PC-3 (cell line): ENCODE results near the gene FBXL16.

Experiments used
- CTCF ChIP-seq: fragments of 300-600 bp; sonication (generic); conservative IDR thresholded peaks from 2 replicates; pipeline ENCODE4 v1.5.1; 2017; ENCODE audit warnings: antibody characterized with exemption, low read depth, mild to moderate bottlenecking, low read length
- EZH2 ChIP-seq: fragments of 300-600 bp; sonication (generic); IDR thresholded peaks from one replicate; pipeline ENCODE4 v1.6.1; 2017; ENCODE audit warnings: antibody characterized with exemption, mild to moderate bottlenecking, low read length; ENCODE audit not compliant: unreplicated experiment
- EZH2phosphoT487 ChIP-seq: fragments of 300-600 bp; sonication (generic); IDR thresholded peaks from 2 replicates; pipeline ENCODE4 v1.6.1; 2018; ENCODE audit warnings: mild to moderate bottlenecking, antibody characterized with exemption, low read length, borderline replicate concordance

- no peak for TF ChIP-seq CTCF
- TF ChIP-seq EZH2: no peak
- no peak for TF ChIP-seq EZH2phosphoT487
These were observed 43.0 kb downstream of the FBXL16 start for GRCh38 chr16:662597-662996.
